ENCODE measurements around the gene SYPL2.

DNA sequence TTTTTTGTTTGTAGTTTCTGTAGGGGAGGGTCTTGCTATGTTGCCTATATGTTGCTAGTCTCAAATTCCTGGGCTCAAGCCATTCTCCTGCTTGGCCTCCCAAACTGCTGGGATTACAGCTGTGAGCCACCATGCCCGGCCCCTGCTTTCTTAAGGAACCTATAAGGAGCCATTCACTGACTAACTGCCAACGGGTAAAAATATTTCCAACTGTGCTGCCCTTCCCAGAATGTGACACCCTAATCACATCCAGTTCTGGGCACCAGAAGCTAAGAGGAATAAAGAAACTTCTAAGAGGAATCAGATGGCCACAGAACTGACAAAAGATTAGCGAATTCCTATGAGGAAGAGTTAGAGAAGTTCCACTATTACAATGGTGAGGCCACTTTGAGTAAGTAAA is 6.4 kb downstream of the SYPL2 start:
- no peak for TF ChIP-seq POLR2A (IDR thresholded peaks at IDR 0.05; ENCODE audit: low read length)
- TF ChIP-seq GATA1 (IDR thresholded peaks at IDR 0.05; ENCODE audit: low read depth, low read length) = no peak
